Gastrocnemius medialis (tissue), 4 donors: ENCODE measurements around the gene NEDD4L.

Experiments used
- POLR2A ChIP-seq, 2 donors: fragments of 450-650 bp; IDR thresholded peaks; one replicate each; pipeline ENCODE4 v1.6.1; 2017; ENCODE audit warnings: antibody characterized with exemption in 2 of 2, mild to moderate bottlenecking in 2 of 2, moderate library complexity in 2 of 2
- TF ChIP-seq, protein P1 (sequence below), 5 experiments: fragments of 450-650 bp in 3 of 5; fragments of 200-600 bp in 2 of 5; sonication (generic) in 2 of 5; IDR thresholded peaks in 4 of 5; conservative IDR thresholded peaks in 1 of 5; 1 replicate in 4 of 5; 2 replicates in 1 of 5; pipeline ENCODE4 v1.5.1; 2016 to 2019; ENCODE audit warnings: antibody characterized with exemption in 5 of 5, mild to moderate bottlenecking in 3 of 5, moderate library complexity in 3 of 5

DNA sequence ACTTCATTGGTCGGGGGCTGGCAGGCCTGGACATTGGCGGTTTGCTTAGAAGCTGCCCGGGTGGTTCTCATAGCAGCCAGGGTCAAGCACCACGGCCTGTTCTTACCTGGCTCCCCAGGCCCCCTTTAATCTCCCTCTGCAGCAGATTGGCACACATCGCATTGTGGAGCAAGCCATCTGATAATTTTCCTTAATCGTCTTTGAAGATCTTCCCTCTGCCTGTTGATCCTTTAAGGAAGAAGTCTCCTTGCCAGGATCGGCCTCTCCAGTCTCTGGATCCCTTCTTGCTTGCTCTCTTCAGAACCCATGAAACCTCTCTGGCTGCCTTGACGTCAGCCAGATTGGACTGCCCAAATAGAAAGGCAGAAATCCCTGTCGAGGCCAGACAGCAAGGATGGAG, 75.8 kb downstream of the NEDD4L start:
- TF ChIP-seq, protein P1, sequence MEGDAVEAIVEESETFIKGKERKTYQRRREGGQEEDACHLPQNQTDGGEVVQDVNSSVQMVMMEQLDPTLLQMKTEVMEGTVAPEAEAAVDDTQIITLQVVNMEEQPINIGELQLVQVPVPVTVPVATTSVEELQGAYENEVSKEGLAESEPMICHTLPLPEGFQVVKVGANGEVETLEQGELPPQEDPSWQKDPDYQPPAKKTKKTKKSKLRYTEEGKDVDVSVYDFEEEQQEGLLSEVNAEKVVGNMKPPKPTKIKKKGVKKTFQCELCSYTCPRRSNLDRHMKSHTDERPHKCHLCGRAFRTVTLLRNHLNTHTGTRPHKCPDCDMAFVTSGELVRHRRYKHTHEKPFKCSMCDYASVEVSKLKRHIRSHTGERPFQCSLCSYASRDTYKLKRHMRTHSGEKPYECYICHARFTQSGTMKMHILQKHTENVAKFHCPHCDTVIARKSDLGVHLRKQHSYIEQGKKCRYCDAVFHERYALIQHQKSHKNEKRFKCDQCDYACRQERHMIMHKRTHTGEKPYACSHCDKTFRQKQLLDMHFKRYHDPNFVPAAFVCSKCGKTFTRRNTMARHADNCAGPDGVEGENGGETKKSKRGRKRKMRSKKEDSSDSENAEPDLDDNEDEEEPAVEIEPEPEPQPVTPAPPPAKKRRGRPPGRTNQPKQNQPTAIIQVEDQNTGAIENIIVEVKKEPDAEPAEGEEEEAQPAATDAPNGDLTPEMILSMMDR (IDR thresholded peaks at IDR 0.05 in 4 of 5, conservative IDR thresholded peaks at IDR 0.05 in 1 of 5) = no peak
- no peak for TF ChIP-seq POLR2A (IDR thresholded peaks at IDR 0.05)
